ENCODE results near the gene NOP53. TPM values are rescaled to one million over a fixed set of nuclear protein-coding genes. Genes with fewer than 3 reads are reported as not detected.
A peak's percentile ranks its signal among the peaks of the same experiment; 100 is the strongest.

Gene NOP53
- total and polyA plus RNA-seq, 2 of the 8 experiments (the other 6 are each of a cell fraction or from before 2014, with no cell fraction given), result 107 to 245 TPM

- Histone ChIP-seq H3K14ac (ENCODE audit: insufficient read length) (no peak overlapping the region), H3K4me2 (ENCODE audit: insufficient read depth in 1 of 2, low read depth in 2 of 2, low read length in 2 of 2) (no peak overlapping the region), H3K4ac (replicated peaks; ENCODE audit: insufficient read length, low read depth, low read length) (no peak overlapping the region), H3K56ac (replicated peaks; ENCODE audit: insufficient read length, low read depth, low read length) (no peak overlapping the region), H2AK5ac (ENCODE audit: low read depth, low read length) (peak overlapping the region; percentile 66; the same call in 1 of the 2 replicates), H2BK120ac (replicated peaks; ENCODE audit: low read depth, low read length) (no peak overlapping the region), H2AFZ (ENCODE audit: low read length) (no peak overlapping the region), H3K4me3 (ENCODE audit: extremely low read depth in 1 of 4, insufficient read depth in 2 of 4, low read depth in 3 of 4, low read length in 4 of 4) (no peak overlapping the region), H3K27ac (ENCODE audit: low read depth, low read length) (no peak overlapping the region), H2BK12ac (ENCODE audit: low read depth, low read length) (peak overlapping the region; percentile 55; the same call in 1 of the 2 replicates), H2BK5ac (ENCODE audit: low read depth, low read length) (no peak overlapping the region), H4K5ac (ENCODE audit: insufficient read length, low read depth, low read length) (no peak overlapping the region), H3K79me1 (ENCODE audit: low read depth, low read length) (no peaks in the 10 kb centered on the region), H4K91ac (replicated peaks; ENCODE audit: insufficient read length, low read length) (no peak overlapping the region), H4K8ac (ENCODE audit: extremely low read depth, insufficient read depth, low read length) (no peak overlapping the region; the same call in 1 of the 2 replicates), H4K20me1 (replicated peaks in 1 of 2; ENCODE audit: control insufficient read depth in 1 of 2, insufficient read depth in 2 of 2, low read length in 2 of 2) (no peaks in the 10 kb centered on the region), H3K36me3 (ENCODE audit: control insufficient read depth in 2 of 4, insufficient read depth in 4 of 4, low read length in 3 of 4) (no peaks in the 10 kb centered on the region), H3K79me2 (ENCODE audit: control insufficient read depth in 1 of 2, insufficient read depth in 2 of 2, low read length in 2 of 2) (no peaks in the 10 kb centered on the region), H3K23me2 (ENCODE audit: low read depth, low read length) (peaks cover 9% of the 10 kb centered on the region; the same call in 1 of the 2 replicates), H3K9ac (replicated peaks in 1 of 4; ENCODE audit: extremely low read depth in 1 of 4, low read depth in 3 of 4, low read length in 3 of 4) (no peak overlapping the region), H2BK15ac (ENCODE audit: low read length) (0 out of 2 replicates have a peak overlapping the region, but pooled peaks have one; percentile 72), H2BK20ac (ENCODE audit: low read length) (no peak overlapping the region), H3K4me1 (replicated peaks in 1 of 4; ENCODE audit: control insufficient read depth in 3 of 4, insufficient read depth in 4 of 4, low read length in 3 of 4) (peaks cover 0 to 6% (median 3%) of the 10 kb centered on the region in 4 experiments; a peak in 5 of 7 replicates), H3K27me3 (replicated peaks in 1 of 4; ENCODE audit: control insufficient read depth in 3 of 4, extremely low read depth in 1 of 4, insufficient read depth in 3 of 4, low read length in 3 of 4) (no peaks in the 10 kb centered on the region), H3K9me3 (ENCODE audit: insufficient read depth in 2 of 2, low read depth in 1 of 2, low read length in 1 of 2) (no peaks in the 10 kb centered on the region), H3K23ac (ENCODE audit: insufficient read length) (no peak overlapping the region), H3K18ac (ENCODE audit: extremely low read depth, low read length) (no peak overlapping the region)
- CTCF ChIA-PET (ENCODE audit: partially characterized antibody), result interaction anchor here (5.4 to 6.3 kb wide), 2 partner anchors 20 to 55 kb away, joined by 31 to 150 read pairs; partner anchors contain the start of gene EHD2
- POLR2A ChIA-PET (ENCODE audit: partially characterized antibody), result interaction anchor here (0.6 to 7.2 kb wide), 7 partner anchors 8 to 26 kb away, joined by 3 to 46 read pairs (median 7); partner anchors contain the start of gene SELENOW
- 75% methylated on average over 2 of the region's 2 CpGs; no CpG with 5 or more reads in 1 of the 2 experiments for WGBS, 2 experiments (ENCODE audit: extremely low coverage in 1 of 2, insufficient coverage in 1 of 2, insufficient read length in 1 of 2, insufficient replicate concordance in 2 of 2, low coverage in 1 of 2, low lambda C conversion rate in 2 of 2, missing lambda C conversion rate in 1 of 2)
- DNase-seq (ENCODE audit: low read depth in 1 of 2, low spot score in 2 of 2), result no peak
- no peak for FAIRE-seq
- TF ChIP-seq CBX5 (IDR thresholded peaks at IDR 0.05; ENCODE audit: low read depth, low read length), result no peak
- TF ChIP-seq SIRT6 (IDR thresholded peaks at IDR 0.05; ENCODE audit: low read length), result no peak
- TF ChIP-seq CREB1 (IDR thresholded peaks at IDR 0.05), result no peak
- TF ChIP-seq GABPA (IDR thresholded peaks at IDR 0.05; ENCODE audit: borderline replicate concordance, insufficient read depth, low read length), result no peak
- TF ChIP-seq POU5F1 (IDR thresholded peaks at IDR 0.05; ENCODE audit: low read depth, low read length), result no peak
- no peak for TF ChIP-seq CEBPB (IDR thresholded peaks at IDR 0.05; ENCODE audit: low read depth, low read length)
- no peak for TF ChIP-seq USF2 (IDR thresholded peaks at IDR 0.05; ENCODE audit: low read length)
- TF ChIP-seq EP300 (IDR thresholded peaks at IDR 0.05; ENCODE audit: borderline replicate concordance in 1 of 2, low read depth in 2 of 2, low read length in 2 of 2), result no peak
- TF ChIP-seq RXRA (IDR thresholded peaks at IDR 0.05; ENCODE audit: insufficient read depth, low read depth, low read length), result no peak
- no peak for TF ChIP-seq BACH1 (IDR thresholded peaks at IDR 0.05; ENCODE audit: low read length)
- no peak for TF ChIP-seq FOSL1 (IDR thresholded peaks at IDR 0.05; ENCODE audit: insufficient read depth, low read depth, low read length)
- no peak for TF ChIP-seq SP1 (IDR thresholded peaks at IDR 0.05; ENCODE audit: low read depth, low read length)
- no peak for TF ChIP-seq HDAC2 (IDR thresholded peaks at IDR 0.05; ENCODE audit: borderline replicate concordance in 1 of 2, low read depth in 2 of 2, low read length in 2 of 2)
These were observed 23.3 kb downstream of the NOP53 start for GRCh38 chr19:47768604-47769003.
